GM04503 (cell line): Measurements from ENCODE around the gene FAM241A.
"Not testable (repeated sequence)": the region's sequence is repeated elsewhere in the genome, so short reads cannot be mapped to it uniquely, and the experiment has no call there.

ENCODE experiments used
- DNase-seq: peaks from one replicate; pipeline ENCODE4 v3.0.0-alpha.2; 2012; ENCODE audit warnings: low read depth

The FAM241A gene

DNA sequence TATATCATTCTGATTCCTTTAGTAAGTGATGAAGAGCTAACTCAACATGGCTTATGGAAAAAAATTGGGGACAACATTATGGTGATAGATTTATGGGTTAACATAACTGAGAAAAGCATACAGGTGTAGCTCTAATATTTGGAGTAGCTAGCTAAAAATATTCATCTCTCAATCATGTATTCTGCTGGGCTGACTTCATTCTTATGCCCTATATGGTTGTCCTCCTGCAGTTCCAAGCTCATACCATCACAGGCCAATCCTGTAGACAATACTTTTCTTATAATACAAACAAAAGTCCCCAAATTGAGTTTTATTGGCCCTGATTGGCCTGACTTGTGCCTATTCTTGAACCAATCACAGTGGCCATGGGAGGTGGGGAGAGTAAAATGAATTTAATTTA lies 6.7 kb upstream of the FAM241A start:
- DNase-seq = no peak

DNA sequence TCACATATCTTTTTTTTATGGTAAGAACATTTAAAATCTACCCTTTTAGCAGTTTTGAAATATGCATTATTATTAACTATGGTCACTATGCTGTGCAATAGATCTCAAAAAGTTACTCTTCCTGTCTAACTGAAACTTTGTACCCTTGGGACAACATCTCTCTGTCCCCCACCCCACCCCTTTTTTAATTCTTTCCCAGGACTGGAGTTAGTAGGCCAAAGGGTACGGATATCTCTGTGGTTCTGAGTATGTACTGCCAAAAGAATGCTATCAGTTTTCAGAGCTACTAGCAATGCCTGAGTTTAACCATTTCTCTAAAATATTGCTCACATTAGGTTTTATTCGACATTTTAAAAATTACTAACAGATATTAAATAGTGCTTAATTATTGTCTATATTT lies 4.7 kb upstream of the FAM241A start:
- no peak for DNase-seq

DNA sequence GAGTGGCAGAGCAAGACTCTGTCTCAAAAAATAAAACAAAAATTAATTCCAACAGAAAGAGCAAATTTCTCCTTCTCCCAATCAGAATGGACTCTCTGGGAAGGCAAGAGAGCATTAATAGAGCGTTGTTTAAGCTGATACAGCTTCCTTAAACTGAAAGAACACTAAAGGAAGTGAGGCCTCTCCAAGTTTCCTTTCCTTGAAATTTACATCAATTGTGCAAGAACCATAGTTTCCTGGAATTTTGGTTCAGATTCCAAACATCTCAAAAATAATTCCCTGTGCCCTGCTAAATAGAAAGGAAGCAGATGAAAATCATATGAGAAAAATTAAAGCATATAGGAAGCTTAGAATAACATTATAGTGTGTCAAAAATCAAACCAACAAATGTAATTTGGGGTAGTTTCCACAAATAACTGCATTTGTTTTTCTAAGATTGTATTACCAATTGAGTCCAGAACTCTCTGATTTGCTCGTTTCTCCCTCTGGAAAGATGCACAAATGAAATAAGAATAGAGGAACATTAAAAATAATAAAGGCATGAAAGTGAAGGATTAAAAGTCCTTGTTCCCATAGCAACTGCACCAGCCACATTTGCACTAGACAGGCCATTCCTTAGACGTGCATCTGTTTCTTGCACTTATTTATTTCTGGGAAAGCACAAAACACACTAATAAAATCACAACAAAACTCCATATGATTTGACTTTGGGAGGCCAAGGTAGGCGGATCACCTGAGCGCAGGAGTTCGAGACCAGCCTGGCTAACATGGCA lies 3.7 kb upstream of the FAM241A start:
- no peak for DNase-seq

DNA sequence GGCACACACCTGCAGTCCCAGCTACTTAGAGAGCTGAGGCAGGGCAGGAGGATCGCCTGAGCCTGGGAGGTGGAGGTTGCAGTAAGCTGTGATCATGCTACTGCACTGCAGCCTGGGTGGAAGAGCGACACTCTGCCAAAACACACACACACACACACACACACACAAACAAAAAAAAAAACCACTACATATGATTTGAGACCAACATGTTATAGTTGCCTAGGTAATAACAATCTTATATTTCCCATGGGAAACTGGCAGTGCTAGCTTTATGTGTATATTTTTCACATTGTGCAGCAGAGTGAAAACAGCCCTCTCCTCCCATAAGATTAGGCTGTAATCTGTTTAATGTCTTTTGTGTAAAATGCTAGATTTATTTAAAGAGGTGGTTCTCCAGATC lies 3.1 kb upstream of the FAM241A start:
- DNase-seq = no peak

DNA sequence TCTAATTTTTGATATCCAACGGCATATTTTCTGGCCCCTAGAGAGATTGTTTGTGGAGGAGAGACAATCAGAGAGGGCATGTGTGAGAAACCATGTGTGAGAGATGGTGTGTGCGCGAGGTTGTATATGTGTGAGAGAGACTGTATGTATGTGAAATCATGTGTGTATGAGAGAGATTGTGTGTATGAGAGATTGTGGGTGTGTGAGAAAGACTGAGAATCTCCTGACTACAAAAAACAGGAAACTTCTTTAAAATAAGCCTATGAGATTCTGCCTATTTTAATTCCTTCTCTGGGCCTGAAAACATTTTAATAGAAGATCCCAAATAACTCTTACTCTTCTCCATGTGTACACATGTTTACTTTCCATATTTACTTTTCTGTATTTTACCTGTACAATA lies 1.5 kb upstream of the FAM241A start:
- no peak for DNase-seq

DNA sequence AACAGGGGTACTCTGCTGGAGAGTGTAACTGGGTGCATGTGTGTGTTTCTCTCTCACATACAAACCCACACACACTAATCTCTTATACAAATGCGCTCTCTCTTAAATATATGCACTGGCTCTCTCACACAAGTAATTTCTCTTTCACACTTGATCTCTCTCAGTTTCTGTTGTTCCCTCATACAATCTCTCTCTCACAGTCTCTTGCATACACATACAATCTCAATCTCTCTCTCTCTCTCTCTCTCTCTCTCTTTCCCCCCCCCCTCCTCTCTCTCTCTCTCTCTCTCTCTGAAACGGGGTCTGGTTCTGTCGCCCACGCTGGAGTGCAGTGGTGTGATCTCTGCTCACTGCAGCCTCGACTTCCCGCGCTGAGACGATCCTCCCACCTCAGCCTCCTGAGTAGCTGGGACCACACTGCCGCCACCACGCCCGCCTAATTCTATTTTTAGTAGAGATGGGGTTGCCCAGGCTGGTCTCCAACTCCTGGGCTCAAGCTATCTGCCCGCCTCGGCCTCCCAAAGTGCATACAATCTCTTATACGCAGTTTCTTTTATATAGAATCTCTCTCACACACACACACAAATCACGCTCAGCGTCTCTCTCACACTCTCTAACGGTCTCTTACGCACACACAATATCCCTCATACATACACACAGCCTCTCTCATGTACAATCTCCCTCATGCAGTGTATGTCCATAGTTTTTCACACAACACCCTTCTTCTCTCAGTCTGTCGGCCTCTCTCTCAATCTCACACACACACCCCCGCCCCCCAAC lies 518 bp upstream of the FAM241A start:
- DNase-seq = no peak

DNA sequence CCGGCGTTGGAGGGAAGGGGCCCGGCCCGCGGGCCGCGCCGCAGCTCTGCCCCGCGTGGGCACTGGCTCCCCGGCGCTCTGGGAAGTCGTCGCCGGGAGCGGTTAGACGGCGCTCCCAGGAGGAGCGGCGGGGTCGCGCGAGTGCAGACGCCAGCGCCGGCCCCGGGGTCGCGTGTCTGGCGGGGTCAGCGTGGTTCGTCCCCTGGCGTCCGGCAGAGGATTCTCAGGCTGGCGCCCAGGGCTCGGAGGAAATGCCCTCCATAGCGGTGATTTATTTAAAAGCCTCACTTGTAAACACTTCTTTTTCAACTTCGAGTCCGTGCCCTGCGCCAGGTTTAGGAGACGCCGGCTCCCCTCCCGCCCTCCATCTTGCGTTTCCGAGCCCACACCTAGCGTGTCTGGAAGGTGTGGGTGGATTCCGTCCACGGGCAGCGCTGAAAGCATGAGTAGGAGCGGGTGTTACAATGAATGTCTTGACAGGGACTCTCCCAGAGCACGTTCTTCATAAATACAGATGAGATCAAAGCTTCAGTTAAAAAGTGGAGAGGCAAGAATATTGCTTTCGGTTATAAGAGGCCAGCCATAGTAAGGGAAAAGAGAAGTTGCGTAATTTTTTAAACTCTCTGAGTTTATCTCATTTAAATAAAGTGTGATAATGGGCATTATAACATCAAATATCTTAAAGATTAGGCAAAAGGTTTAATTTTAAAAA lies 692 bp downstream of the FAM241A start:
- DNase-seq = peak; percentile 9

DNA sequence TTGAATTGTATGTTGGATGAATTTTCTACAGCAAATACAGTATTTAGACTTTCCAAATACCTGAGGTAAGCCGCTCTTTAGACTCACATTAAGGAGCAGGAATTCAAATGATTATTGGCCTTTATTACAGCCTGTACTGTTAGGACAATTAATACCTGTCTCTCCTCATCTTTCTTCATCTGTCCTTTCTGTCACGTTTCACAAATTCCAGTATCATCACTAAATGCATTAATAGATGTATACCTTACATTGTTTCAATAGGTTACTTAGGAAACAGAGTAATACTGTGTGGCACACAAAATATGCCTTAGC lies 1.2 kb downstream of the FAM241A start:
- DNase-seq = no peak

DNA sequence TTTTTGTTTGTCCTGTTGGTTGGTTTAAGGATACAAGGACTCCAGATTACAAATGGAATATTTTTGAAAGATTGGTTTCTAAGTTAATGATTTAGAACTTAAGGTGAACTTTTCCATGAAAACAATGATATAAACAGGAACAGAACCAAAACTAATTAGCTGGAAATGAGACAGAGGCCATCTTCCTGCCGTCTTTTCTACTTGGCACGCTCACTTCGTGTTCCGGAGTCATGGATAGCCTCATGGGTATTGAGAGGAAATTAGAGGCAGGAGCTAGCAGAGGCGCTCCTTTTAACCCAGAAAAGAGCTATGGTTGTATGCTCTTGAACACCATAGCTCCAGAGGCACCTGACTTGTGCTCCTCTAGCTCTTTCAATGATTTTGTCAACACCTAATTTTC lies 2.4 kb downstream of the FAM241A start:
- no peak for DNase-seq

DNA sequence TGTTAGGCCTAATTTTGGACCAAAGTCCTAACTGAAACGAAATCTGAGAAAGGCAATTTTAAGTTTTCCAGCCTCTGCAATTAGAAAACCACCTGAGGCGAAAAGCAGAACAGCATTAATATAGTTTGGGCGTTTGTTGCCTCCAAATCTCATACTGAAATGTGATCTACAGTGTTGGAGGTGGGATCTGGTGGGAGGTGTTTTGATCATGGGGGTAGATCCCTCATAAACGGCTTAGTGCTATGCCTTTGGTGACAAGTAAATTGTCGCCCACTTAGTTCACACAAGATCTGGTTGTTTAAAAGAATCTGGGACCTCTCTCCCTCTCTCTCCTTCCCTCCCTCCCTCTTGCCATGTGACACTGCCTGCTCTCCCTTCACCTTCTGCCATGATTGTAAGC lies 5.7 kb downstream of the FAM241A start:
- no peak for DNase-seq

DNA sequence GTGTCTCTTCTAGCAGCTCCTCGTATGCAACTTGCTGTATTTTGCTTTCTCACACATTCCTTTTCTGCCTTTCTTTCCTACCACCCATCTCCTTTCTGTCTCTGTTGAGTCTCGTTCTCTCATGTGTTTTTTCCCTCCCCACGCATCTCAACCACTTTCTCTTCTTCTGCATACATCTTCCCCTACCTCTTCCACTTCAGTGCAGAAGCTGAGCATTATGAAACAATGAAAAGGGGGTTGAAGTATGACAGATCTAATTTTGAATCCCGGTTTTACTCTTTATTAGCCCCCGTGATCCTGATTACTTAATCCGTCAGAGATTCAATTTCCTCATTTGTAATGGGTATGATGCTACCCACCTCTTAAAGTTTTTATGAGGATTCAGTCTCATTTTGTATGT lies 7.3 kb downstream of the FAM241A start:
- no peak for DNase-seq

DNA sequence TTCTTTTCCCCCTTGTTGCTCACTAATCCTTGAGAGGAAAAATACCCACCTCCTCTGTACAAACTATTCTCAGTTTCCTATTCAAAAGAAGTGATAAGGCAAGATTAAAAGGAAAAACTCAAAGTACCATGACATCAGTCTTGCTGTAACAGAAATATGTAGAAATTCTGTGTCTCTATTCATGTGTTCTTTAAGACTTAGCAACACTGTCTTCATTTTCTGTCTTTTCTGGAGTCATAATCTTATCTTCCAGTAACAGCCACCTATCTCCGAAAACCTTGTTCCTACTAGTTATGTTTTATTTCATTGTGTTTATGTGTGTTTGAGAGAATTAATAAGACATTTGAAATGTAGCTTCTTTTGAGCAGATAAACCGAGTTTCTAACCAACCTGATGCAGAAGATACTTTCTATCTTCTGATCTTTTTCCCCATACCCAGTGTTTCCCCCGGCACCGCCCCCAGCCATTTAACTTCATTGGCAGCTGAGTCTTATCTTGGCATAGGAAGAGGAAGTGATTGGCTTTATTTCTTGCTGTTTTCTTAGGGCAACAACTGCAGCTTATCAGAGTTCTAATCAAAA lies 8.0 kb downstream of the FAM241A start:
- no peak for DNase-seq

DNA sequence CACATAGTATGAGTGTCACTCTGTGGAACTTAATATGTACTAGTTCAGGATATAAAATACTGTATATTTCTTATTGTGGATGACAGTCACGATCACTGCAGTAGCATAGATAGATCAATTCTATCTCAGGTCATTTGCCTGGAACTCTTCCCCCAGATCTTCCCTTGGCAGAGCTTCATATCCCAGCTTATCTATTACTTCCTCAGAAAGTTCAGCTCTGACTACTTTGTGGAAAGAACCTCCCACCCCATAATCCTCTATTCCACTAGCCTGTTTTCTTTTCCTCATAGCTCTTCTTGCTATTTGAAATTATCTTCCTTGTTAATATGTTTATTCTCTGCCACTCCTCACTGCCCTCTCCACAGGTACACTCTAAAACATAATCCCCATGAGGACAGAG lies 10.9 kb downstream of the FAM241A start:
- no peak for DNase-seq

DNA sequence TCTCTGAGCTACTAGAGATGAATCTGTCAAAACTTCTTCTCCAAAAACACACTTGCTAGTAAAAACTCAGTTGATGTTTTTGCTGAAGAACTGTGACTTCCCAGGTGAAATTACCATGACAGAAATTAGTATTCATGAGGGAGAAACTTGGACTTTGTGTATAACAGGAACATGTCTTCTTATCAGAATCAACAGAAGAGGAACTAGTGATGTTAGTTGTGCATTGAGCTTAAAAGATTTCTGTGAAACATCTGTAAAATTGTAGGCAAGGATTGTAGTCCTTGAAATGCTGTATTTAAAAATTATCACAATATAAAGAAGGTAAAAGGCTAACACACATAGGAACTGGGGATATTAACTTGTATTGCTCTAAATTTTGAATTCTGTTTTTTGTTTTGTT lies 11.3 kb downstream of the FAM241A start:
- DNase-seq = no peak

DNA sequence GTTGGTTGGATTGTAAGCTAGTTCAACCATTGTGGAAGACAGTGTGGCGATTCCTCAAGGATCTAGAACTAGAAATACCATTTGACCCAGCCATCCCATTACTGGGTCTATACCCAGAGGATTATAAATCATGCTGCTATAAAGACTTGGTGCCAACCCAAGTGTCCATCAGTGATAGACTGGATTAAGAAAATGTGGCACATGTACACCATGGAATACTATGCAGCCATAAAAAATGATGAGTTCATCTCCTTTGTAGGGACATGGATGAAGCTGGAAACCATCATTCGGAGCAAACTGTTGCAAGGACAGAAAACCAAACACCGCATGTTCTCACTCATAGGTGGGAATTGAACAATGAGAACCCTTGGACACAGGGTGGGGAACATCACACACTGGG lies 18.5 kb downstream of the FAM241A start:
- not testable (repeated sequence) for DNase-seq

DNA sequence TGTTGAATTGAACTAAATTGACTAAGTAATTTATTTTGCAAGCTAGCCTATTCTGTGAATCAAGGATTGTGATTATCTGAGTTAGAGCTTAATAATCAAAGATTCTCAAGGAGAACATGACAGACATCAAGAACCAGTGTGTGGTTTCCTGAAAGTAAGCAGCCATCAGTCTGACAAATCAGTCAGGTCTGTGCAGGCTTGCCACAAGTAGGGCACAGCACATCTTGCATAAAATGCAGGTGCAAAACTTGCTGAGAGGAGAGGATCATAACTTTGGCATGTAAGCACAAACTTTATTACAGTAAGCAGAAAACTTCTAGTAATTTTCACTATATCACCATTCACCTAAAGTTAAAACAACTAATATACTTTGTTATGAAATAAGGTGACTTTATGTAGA lies 22.5 kb downstream of the FAM241A start:
- no peak for DNase-seq

DNA sequence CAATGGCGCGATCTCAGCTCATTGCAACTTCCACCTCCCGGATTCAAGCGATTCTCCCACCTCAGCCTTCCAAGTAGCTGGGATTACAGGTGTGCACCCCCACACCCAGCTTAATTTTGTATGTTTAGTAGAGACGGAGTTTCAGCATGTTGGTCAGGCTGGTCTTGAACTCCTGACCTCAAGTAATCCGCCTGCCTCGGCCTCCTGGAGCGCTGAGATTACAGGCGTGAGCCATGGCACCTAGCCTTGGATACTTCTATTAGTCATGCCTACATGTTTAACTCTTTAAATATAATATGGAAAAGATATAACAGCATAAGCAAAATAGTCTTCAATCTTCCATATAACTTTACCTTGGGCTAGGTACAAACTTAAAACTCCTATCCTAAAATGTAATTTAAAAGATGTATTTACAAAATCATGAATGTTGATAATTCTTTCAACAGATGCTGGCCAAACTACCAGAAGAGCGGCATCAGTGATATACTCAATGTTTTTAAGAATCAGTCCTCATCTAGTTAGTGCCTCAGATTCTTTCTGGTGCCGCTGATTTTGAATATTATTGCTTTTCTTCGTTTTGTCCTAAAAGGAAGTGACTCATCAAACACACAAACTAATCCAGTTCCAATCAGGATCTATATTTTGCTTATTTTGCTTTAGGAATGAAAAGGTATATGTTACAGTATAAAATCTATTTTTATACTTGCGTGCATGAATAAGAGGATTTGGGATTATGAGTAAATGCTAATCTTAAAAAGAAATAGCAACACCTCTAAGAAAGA lies 23.7 kb downstream of the FAM241A start:
- DNase-seq = no peak

DNA sequence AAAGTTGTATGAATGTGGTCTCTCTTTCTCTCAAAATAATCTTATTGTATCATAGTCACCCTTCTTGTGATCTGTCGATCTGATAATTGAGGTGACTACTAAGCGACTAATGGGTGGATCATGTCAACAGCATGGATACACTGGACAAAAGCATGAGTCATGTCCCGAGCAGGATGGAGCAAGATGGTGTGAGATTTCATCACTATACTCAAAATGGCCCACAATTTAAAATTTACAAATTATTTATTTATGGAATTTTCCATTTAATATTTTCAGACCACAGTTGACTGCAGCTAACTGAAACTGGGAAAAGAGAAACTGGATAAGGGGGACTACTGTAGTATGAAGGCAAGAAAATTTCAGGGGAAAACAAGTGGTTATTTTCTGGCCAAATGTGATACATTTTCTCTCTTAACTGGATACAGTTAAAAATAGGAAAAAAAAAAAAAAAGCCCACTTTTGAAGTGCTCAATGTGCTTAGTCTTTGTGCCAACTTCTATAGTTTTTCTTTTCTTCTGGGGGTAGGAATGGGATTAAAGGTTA lies 25.3 kb downstream of the FAM241A start:
- peak; percentile 61 for DNase-seq

DNA sequence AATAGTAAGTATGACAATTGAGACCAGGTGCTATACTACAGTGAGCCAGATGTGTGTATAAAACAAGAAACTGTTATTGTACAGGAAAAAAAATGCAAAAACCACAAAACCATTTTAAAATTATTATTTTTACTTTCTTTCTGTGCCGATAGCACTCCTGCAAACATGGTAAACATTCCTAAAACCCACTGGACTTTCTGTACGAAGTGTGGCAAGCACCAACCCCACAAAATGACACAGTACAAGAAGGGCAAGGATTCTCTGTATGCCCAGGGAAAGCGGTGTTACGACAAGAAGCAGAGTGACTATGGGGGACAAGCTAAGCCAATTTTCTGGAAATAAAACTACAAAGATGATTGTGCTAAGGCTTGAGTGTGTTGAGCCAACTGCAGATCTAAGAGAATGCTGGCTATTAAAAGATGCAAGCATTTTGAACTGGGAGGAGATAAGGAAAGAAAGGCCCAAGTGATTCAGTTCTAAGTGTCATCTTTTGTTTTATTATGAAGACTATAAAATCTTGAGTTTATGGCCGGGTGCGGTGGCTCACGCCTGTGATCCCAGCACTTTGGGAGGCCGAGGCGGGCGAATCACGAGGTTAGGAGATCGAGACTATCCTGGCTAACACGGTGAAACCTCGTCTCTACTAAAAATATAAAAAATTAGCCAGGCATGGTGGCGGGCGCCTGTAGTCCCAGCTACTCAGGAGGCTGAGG lies 26.0 kb downstream of the FAM241A start:
- not testable (repeated sequence) for DNase-seq

DNA sequence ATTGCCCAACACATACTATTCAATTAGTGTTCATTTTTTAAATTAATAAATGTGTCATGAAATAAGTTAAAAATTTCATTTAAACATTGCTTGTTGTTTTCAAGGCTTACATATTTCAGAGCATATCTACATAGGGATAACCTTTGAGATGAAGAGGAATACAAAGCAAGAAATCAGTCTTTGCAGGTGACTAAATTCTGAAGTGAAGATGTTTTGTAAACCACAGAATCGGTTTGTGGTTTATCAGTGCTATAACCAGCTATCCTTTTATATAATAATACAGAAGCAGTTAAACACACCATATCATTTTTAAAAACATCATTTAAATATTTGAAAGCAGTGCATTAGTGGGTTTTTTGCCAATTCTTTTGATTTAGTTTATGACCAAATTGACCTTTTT lies 26.9 kb downstream of the FAM241A start:
- no peak for DNase-seq
